ENCODE data around the gene PHF1.
"Not testable (repeated sequence)": the region's sequence is repeated elsewhere in the genome, so short reads cannot be mapped to it uniquely, and the experiment has no call there.

PHF1 gene

DNA sequence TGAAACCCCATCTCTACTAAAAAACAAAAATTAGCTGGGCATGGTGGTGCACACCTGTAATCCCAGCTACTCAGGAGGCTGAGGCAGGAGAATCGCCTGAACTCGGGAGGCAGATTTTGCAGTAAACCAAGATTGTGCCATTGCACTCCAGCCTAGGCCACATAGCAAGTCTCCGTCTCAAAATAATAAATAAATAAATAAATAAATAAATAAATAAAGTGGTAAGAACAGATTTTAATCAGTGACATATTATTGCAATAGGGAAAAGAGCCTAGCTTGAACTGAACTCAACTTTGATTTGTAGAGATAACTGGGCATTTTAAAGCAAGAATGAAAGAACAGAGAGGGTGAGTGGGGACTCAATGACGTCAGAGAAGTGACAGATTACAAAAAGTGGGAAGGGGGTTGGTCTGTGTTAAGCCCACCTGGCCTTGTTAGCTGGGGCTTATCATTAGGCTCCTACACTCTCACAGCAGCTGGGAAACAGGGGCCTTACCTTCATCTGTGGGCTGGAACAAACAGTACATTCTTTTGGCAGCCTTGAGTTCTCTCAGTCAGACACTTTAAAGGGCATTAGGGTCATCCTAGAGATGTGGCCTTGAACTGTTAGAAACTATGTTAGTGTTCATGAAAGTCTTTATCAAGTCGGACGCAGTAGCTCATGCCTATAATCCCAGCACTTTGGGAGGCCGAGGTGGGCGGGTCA, 43.7 kb upstream of the PHF1 start:
- Histone ChIP-seq H2AFZ (ENCODE audit: low read length) (no peak overlapping the region), H4K20me1 (ENCODE audit: insufficient read depth, low read length, poor library complexity, severe bottlenecking) (no peaks in the 10 kb centered on the region)
- TF ChIP-seq EZH2phosphoT487 (IDR thresholded peaks at IDR 0.05; ENCODE audit: borderline replicate concordance), result no peak
- TF ChIP-seq, protein P1, sequence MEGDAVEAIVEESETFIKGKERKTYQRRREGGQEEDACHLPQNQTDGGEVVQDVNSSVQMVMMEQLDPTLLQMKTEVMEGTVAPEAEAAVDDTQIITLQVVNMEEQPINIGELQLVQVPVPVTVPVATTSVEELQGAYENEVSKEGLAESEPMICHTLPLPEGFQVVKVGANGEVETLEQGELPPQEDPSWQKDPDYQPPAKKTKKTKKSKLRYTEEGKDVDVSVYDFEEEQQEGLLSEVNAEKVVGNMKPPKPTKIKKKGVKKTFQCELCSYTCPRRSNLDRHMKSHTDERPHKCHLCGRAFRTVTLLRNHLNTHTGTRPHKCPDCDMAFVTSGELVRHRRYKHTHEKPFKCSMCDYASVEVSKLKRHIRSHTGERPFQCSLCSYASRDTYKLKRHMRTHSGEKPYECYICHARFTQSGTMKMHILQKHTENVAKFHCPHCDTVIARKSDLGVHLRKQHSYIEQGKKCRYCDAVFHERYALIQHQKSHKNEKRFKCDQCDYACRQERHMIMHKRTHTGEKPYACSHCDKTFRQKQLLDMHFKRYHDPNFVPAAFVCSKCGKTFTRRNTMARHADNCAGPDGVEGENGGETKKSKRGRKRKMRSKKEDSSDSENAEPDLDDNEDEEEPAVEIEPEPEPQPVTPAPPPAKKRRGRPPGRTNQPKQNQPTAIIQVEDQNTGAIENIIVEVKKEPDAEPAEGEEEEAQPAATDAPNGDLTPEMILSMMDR (conservative IDR thresholded peaks at IDR 0.05; ENCODE audit: low read length), result no peak

DNA sequence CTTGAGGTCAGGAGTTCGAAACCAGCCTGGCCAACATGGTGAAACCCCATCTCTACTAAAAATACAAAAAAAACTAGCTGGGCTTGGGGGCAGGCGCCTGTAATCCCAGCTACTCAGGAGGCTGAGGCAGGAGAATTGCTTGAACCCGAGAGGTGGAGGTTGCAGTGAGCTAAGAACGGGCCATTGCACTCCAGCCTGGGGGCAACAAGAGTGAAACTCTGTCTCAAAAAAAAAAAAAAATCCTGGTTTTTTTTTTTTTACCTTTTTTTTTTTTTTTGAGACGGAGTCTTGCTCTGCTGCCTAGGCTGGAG, 43.1 kb upstream of the PHF1 start:
- H3K9me2 ChIP-seq (replicated peaks; ENCODE audit: low read depth, low read length); H3F3A ChIP-seq (ENCODE audit: low read depth); H3K4me3 ChIP-seq (ENCODE audit: low read length, poor library complexity, severe bottlenecking); H3K79me2 ChIP-seq (ENCODE audit: insufficient read depth, low read length); H3K4me2 ChIP-seq (ENCODE audit: low read depth, low read length, poor library complexity, severe bottlenecking); H3K27me3 ChIP-seq (ENCODE audit: insufficient read depth, low read length, poor library complexity, severe bottlenecking); H3K9me3 ChIP-seq (ENCODE audit: insufficient read depth, low read depth, low read length); H2AFZ ChIP-seq (ENCODE audit: low read length); H4K20me1 ChIP-seq (ENCODE audit: insufficient read depth, low read length, poor library complexity, severe bottlenecking); H3K36me3 ChIP-seq (ENCODE audit: insufficient read depth, low read length); H3K9ac ChIP-seq (ENCODE audit: low read depth, low read length, poor library complexity, severe bottlenecking); H3K4me1 ChIP-seq (ENCODE audit: insufficient read depth, low read length, poor library complexity, severe bottlenecking): not testable (repeated sequence)

More for the DNA sequence above, 43.7 kb upstream of the PHF1 start:
- Histone ChIP-seq H3K4me1 (ENCODE audit: insufficient read depth, low read length, poor library complexity, severe bottlenecking) (peaks cover 6% of the 10 kb centered on the region), H3K9me2 (replicated peaks; ENCODE audit: low read depth, low read length) (no peaks in the 10 kb centered on the region), H3K4me3 (ENCODE audit: low read length, poor library complexity, severe bottlenecking) (no peak overlapping the region), H3K27me3 (ENCODE audit: insufficient read depth, low read length, poor library complexity, severe bottlenecking) (no peaks in the 10 kb centered on the region), H3K9me3 (ENCODE audit: insufficient read depth, low read depth, low read length) (no peaks in the 10 kb centered on the region), H3K36me3 (ENCODE audit: insufficient read depth, low read length) (no peaks in the 10 kb centered on the region), H3K79me2 (ENCODE audit: insufficient read depth, low read length) (no peaks in the 10 kb centered on the region), H3F3A (ENCODE audit: low read depth) (no peaks in the 10 kb centered on the region), H3K4me2 (ENCODE audit: low read depth, low read length, poor library complexity, severe bottlenecking) (no peak overlapping the region), H3K9ac (ENCODE audit: low read depth, low read length, poor library complexity, severe bottlenecking) (no peak overlapping the region)

DNA sequence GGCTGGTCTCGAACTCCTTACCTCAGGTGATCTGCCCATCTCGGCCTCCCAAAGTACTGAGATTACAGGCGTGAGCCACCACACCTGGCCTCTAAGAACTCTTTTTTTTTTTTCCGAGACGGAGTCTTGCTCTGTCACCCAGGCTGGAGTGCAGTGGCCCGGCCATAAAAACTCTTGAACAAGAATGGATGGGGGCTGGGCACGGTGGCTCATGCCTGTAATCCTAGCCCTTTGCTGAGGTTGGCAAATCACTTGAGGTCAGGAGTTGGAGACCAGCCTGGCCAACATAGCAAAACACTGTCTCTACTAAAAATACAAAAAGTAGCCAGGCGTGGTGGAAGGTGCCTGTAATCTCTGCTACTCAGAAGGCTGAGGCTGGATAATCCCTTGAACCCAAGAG, 38.9 kb upstream of the PHF1 start:
- not testable (repeated sequence) for H3K36me3 ChIP-seq (ENCODE audit: insufficient read depth, low read length); H3K4me2 ChIP-seq (ENCODE audit: low read depth, low read length, poor library complexity, severe bottlenecking); H3F3A ChIP-seq (ENCODE audit: low read depth); H3K27me3 ChIP-seq (ENCODE audit: insufficient read depth, low read length, poor library complexity, severe bottlenecking); H4K20me1 ChIP-seq (ENCODE audit: insufficient read depth, low read length, poor library complexity, severe bottlenecking); H3K4me1 ChIP-seq (ENCODE audit: insufficient read depth, low read length, poor library complexity, severe bottlenecking); H3K9ac ChIP-seq (ENCODE audit: low read depth, low read length, poor library complexity, severe bottlenecking); H3K79me2 ChIP-seq (ENCODE audit: insufficient read depth, low read length); H2AFZ ChIP-seq (ENCODE audit: low read length); H3K9me3 ChIP-seq (ENCODE audit: insufficient read depth, low read depth, low read length); H3K4me3 ChIP-seq (ENCODE audit: low read length, poor library complexity, severe bottlenecking); H3K9me2 ChIP-seq (replicated peaks; ENCODE audit: low read depth, low read length)

DNA sequence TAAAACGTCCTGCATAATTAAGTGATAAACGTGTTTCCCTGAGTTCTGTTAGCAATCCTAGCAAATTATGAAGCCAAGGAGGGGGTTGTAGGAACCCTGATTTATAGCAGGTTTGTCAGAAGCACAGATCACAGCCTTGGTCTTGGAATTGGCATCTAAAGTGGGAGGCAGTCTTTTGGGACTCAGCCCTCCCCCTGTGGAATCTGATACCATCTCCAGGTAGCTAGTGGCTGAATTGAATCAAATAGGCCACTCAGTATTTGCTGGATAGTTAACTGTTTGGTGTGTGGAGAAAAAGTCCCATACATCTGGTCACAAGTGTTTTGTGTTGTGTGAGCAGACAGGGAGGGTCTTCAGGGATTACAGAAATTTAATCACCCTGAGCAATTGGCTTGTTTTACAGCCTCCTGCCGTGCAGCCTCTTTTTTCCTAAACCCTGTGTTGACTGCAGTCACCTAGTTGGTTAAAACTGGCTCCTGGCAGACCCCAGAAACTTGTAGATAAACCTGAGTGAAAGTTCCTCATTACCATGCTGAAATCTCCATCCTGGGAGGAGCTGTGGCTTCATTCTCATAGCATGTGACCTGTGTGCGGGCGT, 38.2 kb upstream of the PHF1 start:
- Histone ChIP-seq H3K4me3 (ENCODE audit: low read length, poor library complexity, severe bottlenecking) (no peak overlapping the region), H3K36me3 (ENCODE audit: insufficient read depth, low read length) (no peaks in the 10 kb centered on the region), H3K9me2 (replicated peaks; ENCODE audit: low read depth, low read length) (no peaks in the 10 kb centered on the region), H3K9ac (ENCODE audit: low read depth, low read length, poor library complexity, severe bottlenecking) (no peak overlapping the region), H4K20me1 (ENCODE audit: insufficient read depth, low read length, poor library complexity, severe bottlenecking) (no peaks in the 10 kb centered on the region), H2AFZ (ENCODE audit: low read length) (no peak overlapping the region), H3K27me3 (ENCODE audit: insufficient read depth, low read length, poor library complexity, severe bottlenecking) (no peaks in the 10 kb centered on the region), H3K4me1 (ENCODE audit: insufficient read depth, low read length, poor library complexity, severe bottlenecking) (no peaks in the 10 kb centered on the region), H3K79me2 (ENCODE audit: insufficient read depth, low read length) (no peaks in the 10 kb centered on the region), H3K9me3 (ENCODE audit: insufficient read depth, low read depth, low read length) (no peaks in the 10 kb centered on the region), H3F3A (ENCODE audit: low read depth) (no peaks in the 10 kb centered on the region), H3K4me2 (ENCODE audit: low read depth, low read length, poor library complexity, severe bottlenecking) (no peak overlapping the region)
- TF ChIP-seq, protein P1 (conservative IDR thresholded peaks at IDR 0.05; ENCODE audit: low read length), result no peak
- no peak for TF ChIP-seq EZH2phosphoT487 (IDR thresholded peaks at IDR 0.05; ENCODE audit: borderline replicate concordance)

Measured in Loucy (cell line).